NCI-H128 (cell line): Measurements from ENCODE around the gene DBET.
"Not testable (repeated sequence)": the region's sequence is repeated elsewhere in the genome, so short reads cannot be mapped to it uniquely, and the experiment has no call there.

ENCODE experiments used
- DNase-seq: peaks from one replicate; lab custom pipeline; 2025; ENCODE audit not compliant: unreplicated experiment; lab: John Stamatoyannopoulos, UW

DBET gene

GRCh38 chr4:190064342-190064741 lies at the start of gene DBET:
DBET (plus strand) TSS chr4:190064502.
- DNase-seq = not testable (repeated sequence)

- no peak for DNase-seq
Observed at GRCh38 chr4:190014771-190015537, 49.3 kb upstream of the DBET start.

- DNase-seq = no peak
Observed at GRCh38 chr4:190015538-190016368, 48.5 kb upstream of the DBET start.

- DNase-seq = no peak
Observed at GRCh38 chr4:190016369-190017289, 47.7 kb upstream of the DBET start.

GRCh38 chr4:190017357-190018200 lies 46.7 kb upstream of the DBET start:
- no peak for DNase-seq

GRCh38 chr4:190018201-190018920 lies 45.9 kb upstream of the DBET start:
- DNase-seq = no peak

GRCh38 chr4:190019023-190019858 lies 45.1 kb upstream of the DBET start:
- DNase-seq = no peak

- not testable (repeated sequence) for DNase-seq
Observed at GRCh38 chr4:190019859-190020463, 44.3 kb upstream of the DBET start.

GRCh38 chr4:190020790-190021717 lies 43.2 kb upstream of the DBET start:
- no peak for DNase-seq

- not testable (repeated sequence) for DNase-seq
Observed at GRCh38 chr4:190021973-190022372, 42.3 kb upstream of the DBET start.

- not testable (repeated sequence) for DNase-seq
Observed at GRCh38 chr4:190022614-190023281, 41.6 kb upstream of the DBET start.

GRCh38 chr4:190027156-190027555 lies 37.1 kb upstream of the DBET start, which contains the start of gene FRG2:
FRG2 (minus strand) TSS chr4:190027256; CDS start chr4:190027204, 52 bp downstream.
- not testable (repeated sequence) for DNase-seq

GRCh38 chr4:190031264-190031663 lies 33.0 kb upstream of the DBET start:
- DNase-seq = not testable (repeated sequence)

- DNase-seq = not testable (repeated sequence)
Observed at GRCh38 chr4:190037704-190038388, 26.5 kb upstream of the DBET start.

GRCh38 chr4:190040873-190041272 lies 23.4 kb upstream of the DBET start:
- DNase-seq = not testable (repeated sequence)

- DNase-seq = not testable (repeated sequence)
Observed at GRCh38 chr4:190047627-190048026, 16.7 kb upstream of the DBET start.
